NCI-H510A treated with DMSO at 0.1 percent for 48 hours (cell line): Measurements from ENCODE around the gene PPP1R12C.
A peak's percentile ranks its signal among the peaks of the same experiment; 100 is the strongest.

ENCODE experiments used
- DNase-seq: peaks from one replicate; lab custom pipeline; 2025; lab: John Stamatoyannopoulos, UW

The PPP1R12C gene

DNA sequence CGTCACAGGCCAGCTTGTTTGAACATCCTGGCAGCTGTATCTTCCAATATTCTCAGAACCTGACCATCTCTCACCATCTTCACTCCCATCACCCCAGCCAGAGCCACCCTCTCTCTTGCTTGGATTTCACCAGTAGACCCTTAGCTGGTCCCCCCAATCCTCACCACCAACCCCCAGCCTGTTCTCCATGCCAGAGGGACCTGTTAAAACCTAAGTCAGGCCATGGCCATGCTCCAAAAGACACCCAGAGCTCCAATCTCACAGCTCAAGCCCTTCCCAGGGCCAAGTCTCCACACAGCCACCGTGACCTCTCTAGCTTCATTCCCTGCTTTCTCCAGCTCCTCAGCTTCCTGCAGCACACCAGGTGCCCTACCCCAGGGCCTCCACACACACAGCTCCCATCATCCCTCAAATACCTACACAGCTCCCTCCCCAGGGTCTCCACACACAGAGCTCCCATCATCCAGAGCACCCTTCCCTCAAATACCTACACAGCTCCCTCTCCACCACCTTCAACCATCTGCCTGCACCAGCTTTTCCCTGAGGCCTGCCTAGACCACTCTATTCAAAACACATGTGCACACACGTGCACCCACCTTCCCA is 28.0 kb downstream of the PPP1R12C start:
- no peak for DNase-seq

DNA sequence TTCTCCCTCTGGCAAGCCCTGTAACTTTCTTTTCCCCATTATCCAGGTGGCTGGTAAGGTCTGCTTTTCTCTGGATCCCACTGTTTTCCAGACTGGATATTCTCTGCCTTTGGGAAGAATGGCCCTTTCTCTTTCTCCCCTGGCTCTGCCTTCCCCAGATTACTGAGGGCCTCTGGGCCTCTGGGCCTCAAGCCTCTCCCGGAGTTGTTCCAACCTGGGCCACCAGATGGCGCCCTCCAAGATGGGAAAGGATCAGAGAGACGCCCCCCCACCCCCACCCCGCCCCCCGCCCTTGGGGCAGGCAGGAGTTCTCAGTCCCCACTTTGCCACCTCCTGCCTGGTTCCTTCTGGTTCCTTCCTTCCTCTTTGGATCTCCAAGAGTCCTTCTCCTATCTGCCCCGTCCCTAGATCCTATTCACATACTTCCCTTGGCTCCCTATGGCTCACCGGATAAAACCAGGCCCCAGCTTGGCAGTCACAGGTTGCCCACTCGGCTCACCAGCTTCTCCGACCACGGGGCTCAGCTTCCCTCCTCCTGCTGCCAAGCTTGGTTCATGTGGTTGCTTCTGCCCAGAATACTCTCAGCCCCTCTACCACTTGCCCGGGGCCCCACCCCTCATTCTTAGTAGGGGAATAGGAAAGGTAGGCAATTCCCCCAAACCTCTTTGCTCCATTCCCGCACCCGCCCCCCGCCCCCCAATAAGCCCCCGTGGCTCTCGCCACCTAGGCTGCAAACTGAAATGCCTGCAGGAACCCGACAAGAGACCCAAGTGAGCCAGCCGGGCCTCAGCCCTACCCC is 28.7 kb downstream of the PPP1R12C start:
- DNase-seq = peak; percentile 31

DNA sequence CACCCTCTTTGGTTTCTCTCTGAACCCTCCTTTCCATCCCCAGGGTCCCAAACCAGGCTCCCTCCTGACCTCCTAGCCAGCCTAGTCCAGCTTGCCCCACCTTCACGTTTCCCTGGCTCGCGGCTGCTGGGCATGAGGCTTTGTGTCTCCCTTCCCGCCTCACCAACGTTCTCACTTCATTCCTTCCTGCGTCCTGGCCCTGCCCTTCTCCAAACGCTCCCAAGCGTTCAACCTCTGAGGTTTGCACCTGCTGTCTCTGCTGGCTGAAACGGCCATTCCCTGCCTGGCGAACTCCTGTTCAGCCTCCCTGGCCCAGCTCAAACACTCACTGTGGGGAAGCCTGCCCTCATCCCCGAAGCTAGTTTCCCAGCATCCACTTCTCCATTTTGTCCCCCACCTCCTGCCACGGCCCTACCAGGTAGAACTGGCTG is 29.4 kb downstream of the PPP1R12C start:
- DNase-seq = no peak

DNA sequence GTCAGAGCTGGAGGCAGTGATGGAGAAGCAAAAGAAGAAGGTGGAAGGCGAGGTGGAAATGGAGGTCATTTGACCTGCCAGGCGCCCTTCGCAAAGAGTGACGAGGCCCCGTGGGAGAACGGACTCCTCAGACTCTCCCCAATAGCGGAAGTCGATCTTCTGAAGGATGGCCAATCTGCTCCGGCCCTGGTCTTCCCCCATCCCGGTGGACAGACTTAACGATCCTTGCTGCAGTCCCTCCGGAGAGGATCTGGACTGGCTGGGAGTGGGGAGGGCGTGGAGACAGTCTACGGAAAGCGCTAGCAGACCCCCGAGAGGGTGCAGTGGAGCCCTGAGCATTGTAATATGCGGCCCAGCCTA is 29.9 kb downstream of the PPP1R12C start:
- DNase-seq = no peak

DNA sequence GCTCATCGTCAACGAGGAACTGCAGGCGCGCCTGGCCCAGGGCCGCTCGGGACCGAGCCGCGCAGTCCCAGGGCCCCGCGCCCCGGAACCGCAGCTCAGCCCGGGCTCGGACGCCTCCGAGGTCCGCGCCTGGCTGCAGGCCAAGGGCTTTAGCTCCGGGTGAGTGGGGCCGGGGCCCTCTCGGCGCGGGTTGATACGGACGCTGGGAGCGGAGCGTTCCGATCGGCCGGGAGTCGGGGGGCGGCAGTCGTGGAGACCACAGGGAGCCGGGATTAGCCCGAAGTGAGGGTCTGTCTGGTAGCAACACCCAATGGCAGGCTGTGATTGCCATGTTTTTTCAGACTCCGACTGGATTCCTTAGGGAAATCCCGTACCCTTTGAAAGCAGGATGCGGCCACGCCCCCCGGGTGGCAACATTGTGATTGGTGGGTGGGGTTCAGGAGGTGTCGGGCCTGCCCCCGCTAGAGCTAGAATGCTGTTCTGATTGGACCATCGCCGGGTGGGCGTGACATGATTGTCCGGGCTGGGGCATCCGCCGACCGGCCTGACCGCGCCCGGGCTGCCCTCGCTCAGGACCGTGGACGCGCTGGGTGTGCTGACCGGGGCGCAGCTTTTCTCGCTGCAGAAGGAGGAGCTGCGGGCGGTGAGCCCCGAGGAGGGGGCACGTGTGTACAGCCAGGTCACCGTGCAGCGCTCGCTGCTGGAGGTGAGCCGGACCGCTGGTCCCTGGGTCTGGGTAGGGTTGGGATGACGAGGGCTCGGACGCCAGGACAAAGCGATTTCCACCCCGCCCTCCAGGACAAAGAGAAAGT is 30.5 kb downstream of the PPP1R12C start:
- DNase-seq = peak; percentile 69

DNA sequence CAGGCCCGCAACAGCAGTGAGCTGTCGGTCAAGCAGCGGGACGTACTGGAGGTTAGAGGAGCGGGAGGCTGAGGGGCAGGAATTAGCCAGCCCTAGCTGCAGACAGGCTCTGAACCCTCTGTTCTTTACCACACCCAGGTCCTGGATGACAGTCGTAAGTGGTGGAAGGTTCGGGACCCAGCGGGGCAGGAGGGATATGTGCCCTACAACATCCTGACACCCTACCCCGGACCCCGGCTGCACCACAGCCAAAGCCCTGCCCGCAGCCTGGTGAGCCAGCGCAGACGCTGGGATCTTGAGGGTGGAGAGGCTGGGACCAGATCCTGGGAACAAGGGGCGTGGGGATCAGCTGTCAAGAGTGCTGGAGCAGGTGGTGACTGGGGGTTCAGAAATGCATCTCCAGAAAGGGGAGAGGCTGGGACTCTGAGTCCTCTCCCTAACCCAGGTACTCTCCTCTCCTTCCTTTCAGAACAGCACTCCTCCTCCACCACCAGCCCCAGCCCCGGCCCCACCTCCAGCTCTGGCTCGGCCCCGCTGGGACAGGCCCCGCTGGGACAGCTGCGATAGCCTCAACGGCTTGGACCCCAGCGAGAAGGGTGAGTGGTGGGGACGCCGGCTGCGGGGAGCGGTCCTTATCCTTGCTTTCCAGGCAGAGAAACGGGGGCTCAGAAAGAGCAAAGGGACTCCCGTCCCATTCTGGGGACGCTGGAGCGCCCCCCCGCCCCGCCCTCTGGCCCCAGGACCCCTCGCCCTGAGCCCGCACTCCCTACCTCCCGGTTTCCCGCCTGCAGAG is 31.3 kb downstream of the PPP1R12C start:
- no peak for DNase-seq

DNA sequence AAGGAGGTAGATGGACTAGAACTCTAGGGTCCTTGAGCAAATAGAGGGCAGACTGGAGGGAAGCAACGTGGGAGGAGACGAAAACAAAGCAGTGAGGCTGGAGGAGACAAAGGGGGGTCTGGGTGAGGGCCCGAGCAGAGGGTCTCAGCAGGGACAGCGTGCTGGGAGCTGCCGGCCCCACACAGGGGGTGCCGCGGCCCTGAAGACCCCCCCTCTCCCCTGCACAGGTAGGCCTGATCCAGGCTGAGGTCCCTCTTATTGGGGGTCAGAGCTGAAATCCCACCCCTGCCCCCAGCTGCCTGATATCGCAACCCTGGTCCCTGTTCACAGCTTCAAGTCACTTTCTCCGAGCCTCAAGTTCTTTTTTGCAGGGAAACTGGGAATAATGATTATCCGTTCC is 33.0 kb downstream of the PPP1R12C start:
- no peak for DNase-seq

DNA sequence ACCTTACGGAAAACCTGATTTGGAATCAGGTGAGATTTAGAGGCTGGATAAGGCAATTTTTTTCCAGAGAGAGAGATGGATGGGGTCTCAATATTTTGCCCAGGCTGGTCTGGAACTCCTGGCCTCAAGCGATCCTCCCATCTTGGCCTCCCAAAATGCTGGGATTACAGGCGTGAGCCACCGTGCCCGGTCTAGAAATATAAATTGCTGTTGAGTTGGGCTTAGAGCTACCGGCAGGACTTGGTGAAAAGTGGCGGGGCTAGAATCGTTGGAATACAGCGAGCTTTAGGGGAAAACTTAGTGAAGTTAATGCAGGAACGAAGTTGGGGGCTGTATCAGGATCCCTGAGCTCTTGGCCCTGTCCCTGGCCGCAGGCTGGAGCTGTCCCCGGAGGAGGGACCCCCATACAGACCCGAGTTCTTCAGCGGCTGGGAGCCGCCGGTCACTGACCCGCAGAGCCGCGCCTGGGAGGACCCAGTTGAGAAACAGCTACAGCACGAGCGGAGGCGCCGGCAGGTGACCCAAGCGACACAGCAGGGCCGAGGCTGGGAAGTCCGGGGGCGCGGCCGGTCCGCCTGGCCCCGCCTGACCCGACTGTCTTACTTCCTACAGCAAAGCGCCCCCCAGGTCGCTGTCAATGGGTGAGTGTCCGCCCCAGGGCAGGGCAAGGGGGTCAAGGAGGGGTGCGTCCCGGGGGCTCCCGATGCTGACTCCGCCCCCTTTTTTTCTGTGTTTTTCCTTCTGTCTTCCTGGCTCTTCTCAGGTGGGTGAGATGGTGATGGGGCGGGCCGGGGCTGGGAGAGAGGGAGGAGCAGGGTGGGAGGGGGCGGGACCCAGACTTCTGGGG is 34.2 kb downstream of the PPP1R12C start:
- no peak for DNase-seq

DNA sequence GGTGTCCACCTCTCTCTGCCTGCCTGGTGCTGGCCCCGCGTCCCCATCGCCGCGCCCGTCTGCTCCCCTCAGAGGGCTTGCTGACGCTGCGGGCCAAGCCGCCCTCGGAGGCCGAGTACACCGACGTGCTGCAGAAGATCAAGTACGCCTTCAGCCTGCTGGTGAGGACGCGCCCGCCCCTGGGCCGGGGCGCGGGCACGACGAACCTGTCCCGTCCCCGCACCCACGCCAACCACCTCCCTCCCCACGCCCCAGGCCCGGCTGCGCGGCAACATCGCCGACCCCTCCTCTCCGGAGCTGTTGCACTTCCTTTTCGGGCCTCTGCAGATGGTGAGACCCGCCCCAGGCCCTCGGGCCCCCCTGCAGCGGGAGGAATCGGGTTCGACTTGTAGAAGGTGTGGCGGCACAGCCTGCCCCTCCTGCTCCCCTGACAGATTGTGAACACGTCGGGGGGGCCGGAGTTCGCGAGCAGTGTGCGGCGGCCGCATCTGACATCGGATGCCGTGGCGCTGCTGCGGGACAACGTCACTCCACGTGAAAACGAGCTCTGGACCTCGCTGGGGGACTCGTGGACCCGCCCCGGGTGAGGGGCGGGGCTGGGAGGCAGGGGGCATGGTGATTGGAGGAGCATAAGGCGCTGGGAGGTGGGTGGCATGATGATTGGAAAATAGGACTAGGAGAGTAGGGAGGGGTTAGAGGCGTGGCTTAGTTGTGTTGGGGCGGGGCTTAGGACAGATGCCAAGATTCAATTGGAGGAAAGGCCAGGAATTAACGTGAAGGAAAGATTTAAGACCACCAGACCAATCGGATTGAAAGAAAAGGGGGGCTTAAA is 35.2 kb downstream of the PPP1R12C start:
- no peak for DNase-seq

DNA sequence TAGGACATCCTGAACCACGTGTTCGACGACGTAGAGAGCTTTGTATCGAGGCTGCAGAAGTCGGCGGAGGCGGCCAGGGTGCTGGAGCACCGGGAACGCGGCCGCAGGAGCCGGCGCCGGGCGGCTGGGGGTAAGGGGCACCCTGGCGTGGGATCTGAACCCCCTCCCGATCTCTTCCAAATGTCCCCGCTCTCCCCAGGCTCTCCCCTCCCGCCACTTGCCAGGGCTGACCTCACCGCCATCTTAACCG is 35.7 kb downstream of the PPP1R12C start:
- no peak for DNase-seq

DNA sequence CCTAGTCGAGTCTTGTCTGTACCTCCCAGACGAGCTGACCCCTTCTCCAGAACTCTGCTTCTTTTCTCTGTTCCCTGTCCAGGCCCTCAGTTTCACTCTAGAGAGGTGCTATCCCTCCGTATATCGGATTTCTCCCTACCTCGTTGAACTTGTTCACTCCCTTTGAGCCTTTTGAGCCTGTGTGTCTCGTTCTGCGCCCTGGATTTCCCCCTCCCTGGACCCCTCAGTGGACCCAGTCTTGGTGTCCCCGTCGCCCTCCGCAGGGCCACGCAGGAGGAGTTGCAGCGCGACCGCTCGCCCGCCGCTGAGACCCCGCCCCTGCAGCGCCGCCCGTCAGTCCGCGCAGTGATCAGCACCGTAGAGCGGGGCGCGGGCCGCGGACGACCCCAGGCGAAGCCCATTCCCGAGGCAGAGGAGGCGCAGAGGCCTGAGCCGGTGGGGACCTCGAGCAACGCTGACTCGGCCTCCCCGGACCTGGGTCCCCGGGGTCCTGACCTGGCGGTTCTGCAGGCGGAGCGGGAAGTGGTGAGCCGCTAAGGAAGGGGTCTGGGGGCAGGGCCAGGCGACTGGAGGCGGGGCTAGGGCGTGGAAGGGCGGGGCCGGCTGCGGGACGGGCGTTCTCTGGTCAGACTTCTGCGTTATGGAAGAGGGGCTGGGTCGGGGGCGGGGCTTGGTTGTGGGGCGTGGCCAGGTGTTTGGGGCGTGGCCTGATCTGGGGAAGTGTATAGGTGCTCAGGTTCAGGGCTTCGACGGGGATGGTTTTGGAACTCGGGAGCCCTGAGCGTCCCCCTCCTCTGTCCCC is 36.3 kb downstream of the PPP1R12C start:
- no peak for DNase-seq

DNA sequence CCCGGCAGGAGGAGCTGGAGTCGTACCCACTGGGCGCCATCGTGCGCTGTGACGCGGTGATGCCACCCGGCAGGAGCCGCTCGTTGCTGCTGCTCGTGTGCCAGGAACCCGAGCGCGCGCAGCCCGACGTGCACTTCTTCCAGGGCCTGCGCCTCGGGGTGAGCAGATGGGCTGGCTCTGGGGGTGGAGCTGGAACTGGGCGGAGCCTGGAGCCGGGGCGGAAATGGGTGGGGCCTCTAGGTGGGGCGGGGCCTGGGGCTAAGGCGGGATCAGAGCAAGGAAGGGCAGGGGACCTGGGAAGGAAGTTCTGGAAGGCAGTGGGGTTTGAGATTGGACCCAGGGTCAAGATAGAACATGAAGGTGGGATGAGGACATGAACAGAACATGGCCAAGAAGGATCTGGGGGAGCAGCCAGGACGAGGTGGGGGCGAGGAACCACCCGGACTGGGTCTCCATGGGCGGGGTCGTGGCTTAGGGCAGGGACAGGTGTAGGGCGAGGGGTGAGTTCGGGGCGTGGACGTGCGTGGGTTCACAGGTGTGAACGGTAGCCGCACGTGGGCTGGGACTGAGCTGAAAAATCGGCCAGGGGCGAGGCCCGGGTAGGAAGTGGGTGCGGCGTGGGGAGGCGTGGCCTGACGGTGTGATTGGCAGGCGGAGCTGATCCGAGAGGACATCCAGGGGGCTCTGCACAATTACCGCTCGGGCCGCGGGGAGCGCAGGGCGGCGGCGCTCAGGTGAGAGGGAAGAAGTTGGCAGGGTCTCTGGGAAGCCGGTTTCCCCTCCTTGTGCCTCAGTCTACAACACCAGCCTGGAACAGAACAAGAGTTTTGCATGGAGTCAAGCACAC is 37.1 kb downstream of the PPP1R12C start:
- DNase-seq = no peak

DNA sequence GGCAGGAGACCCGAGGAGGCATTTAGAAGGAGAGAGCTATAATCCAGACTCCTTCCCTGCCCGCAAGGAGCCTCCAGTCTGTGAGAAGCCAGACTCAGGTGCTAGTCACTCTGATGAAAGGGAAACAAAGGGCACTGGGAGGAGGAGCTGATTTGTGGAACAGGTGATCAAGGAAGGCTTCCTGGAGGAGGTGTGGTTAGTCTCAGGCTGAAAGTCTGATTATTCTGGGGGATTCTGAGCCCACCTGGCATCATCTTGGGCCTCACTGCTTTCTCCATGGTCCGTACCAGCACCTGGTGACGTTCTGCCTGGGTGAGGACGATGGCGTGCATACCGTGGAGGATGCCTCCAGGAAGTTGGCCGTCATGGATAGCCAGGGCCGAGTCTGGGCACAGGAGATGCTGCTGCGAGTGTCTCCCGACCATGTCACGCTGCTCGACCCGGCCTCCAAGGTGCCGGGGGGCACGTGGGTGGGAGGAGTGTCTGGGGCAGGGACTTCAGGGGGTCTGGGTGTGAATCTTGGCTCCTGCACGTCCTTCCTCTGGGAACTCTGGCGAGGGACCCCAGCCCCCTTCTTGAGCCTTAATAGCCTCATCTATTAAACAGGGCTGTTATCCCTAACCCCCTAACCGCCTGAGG is 37.9 kb downstream of the PPP1R12C start:
- DNase-seq = no peak

DNA sequence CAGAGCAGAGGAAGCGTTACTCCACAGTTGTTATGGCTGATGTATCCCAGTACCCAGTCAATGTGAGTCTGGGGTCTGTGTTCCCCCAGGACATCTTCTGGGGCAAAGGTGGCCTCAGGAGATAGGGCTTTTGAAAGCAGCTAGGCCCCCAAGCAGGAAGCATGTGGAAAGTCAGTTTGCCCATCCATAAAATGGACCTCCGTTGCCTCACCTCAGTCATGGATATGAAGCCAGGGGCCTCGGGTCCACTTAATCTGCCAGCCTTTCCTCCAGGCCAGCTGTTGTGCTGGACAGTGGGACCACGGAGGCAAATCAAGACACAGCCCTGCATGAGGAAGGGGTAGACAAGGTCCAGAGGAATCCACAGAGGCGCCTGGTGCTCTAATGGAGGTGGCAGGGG is 38.4 kb downstream of the PPP1R12C start:
- no peak for DNase-seq

DNA sequence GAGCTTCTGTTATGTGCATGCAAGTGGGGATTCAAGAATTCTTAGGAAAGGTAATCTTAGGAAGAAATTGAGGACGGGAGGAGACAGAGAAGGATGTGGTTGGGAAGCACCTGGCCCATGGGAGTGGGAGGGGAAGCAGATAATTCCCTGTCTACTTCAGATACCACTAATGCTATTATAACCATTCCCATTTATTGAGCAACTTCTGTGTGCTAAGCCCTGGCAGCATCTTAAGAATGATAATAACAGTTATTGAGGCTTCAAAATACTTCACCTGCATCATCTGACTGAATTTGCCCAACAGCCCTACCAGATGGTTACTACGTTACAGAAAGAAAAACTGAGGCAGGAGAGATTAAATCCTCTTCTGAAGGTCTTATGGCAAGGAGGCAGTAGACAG is 40.3 kb downstream of the PPP1R12C start:
- no peak for DNase-seq

DNA sequence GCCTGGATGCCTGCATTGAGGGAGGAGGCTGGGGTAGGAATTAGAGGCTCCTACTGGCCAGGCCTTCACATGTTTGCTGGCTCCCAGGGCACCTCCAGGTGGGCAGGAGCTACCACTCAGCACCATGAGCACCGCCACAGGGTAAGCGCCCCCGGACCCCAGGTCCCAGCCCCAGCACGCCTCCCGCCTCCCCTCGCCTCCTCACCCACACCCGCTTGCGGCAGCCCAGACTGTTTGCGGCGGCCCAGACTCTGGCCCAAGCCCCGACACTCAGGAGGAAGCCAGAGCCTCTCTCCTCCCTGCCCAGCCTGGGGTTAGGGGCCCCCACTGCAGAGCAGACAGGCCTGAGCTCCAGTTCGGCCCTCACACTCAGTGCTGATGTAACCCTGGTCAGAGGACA is 41.1 kb downstream of the PPP1R12C start:
- DNase-seq = no peak

DNA sequence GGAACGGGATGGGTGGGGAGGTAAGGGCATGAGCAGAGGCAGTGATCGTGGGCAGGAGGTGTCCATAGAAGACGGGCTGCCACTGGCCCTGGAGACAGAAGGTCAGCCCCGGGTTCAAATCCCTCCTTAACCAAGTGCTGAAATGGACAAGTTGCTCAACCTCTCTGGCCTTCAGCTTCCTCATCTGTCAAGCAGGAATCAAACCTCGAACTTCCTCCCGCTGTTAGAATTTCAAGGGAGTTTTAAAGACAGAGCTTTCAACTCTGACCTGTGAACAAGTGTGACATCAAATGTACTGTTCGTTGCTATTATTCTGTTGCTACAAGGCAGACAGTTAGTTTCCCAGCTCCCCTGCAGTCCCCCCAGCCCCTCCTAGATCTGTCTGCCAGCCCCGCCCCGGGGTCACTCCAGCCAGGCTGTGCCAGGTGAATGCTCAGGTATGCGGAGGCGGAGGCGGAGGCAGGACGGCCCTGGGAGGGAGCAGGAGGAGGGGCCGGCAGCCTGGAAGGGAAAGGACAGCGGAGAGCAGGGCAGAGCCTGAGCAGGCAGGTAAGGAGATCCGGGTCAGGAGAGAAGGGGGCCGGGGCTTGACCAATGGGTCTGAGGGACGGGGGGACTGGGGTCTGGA is 42.0 kb downstream of the PPP1R12C start, which contains the start of gene EPS8L1:
TSS of gene EPS8L1 (plus strand) at position 499 of the 628 bp plus-strand sequence. CDS start 576 bp downstream, outside the sequence.
- DNase-seq = no peak

DNA sequence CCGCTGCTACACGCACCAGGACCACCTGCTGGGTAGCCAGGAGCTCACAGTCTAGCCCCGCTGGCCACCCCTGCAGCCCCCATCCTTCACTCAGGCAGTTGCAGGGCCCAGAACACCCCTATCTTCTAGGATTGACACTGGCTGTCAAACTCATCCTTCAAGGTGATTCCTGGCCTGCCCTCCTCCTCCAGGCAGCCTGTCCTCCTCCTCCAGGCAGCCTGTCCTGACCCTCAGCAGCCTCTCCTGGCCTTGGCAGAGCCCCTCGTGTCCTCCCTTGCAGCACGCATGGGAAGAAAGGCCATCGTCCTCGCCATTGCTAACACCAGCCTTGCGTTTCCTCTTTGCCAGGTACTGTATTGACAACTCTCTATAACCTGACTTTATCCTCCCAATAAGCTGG is 45.5 kb downstream of the PPP1R12C start:
- DNase-seq = no peak
